WTC11 (cell line): ENCODE measurements around the gene C2CD5. TPM values are rescaled to one million over a fixed set of nuclear protein-coding genes. Genes with fewer than 3 reads are reported as not detected.
A peak's percentile ranks its signal among the peaks of the same experiment; 100 is the strongest.
"Not testable (repeated sequence)": the region's sequence is repeated elsewhere in the genome, so short reads cannot be mapped to it uniquely, and the experiment has no call there.

Source experiments
- ATAC-seq: fragments of 200-7000 bp; cut with Tn5 transposase; 2 replicates; pipeline ENCODE4 v1.10.0; 2021; ENCODE audit warnings: mild to moderate bottlenecking, moderate library complexity
- CTCF ChIA-PET: fragments of 300-600 bp; sonication (Branson Sonifier 250); formaldehyde crosslinking; loops from one replicate; lab custom pipeline; 2021; ENCODE audit warnings: antibody characterized with exemption; lab: Charles Lee
- POLR2A ChIA-PET: fragments of 350-600 bp; sonication (Branson Sonifier 250); formaldehyde crosslinking; loops from one replicate; lab custom pipeline; 2021; ENCODE audit warnings: antibody characterized with exemption; lab: Charles Lee
- DNase-seq: peaks from one replicate; pipeline ENCODE4 v3.0.0; 2021; ENCODE audit warnings: low spot score
- H3K27ac Mint-ChIP-seq: 2 replicates; pipeline ENCODE4 v1.8.0; 2021; ENCODE audit warnings: mixed read lengths
- H3K27me3 Mint-ChIP-seq: 2 replicates; pipeline ENCODE4 v1.8.0; 2021; ENCODE audit warnings: low read depth, mild to moderate bottlenecking, moderate library complexity, mixed read lengths
- H3K36me3 Mint-ChIP-seq: 2 replicates; pipeline ENCODE4 v1.8.0; 2021; ENCODE audit warnings: mixed read lengths
- H3K4me1 Mint-ChIP-seq: 2 replicates; pipeline ENCODE4 v1.8.0; 2022; ENCODE audit warnings: mixed read lengths
- H3K4me3 Mint-ChIP-seq: 2 replicates; pipeline ENCODE4 v1.8.0; 2021; ENCODE audit warnings: mild to moderate bottlenecking, moderate library complexity, mixed read lengths
- H3K9me3 Mint-ChIP-seq: 2 replicates; pipeline ENCODE4 v1.8.0; 2021; ENCODE audit warnings: mixed read lengths
- ATF2 ChIP-seq: sonication (generic); formaldehyde crosslinking; IDR thresholded peaks from 2 replicates; pipeline ENCODE4 v1.8.1; 2022; ENCODE audit warnings: low read depth, missing genetic modification reagents, borderline replicate concordance
- ATF6 ChIP-seq: sonication (generic); formaldehyde crosslinking; IDR thresholded peaks from 2 replicates; pipeline ENCODE4 v1.8.1; 2023; ENCODE audit warnings: mild to moderate bottlenecking, missing genetic modification reagents
- CTCF ChIP-seq: fragments of 200-600 bp; IDR thresholded peaks from 2 replicates; pipeline ENCODE4 v1.8.0; 2022; ENCODE audit warnings: antibody characterized with exemption
- JUN ChIP-seq: sonication (generic); formaldehyde crosslinking; IDR thresholded peaks from 2 replicates; pipeline ENCODE4 v1.8.0; 2023; ENCODE audit warnings: mild to moderate bottlenecking, missing genetic modification reagents
- MAX ChIP-seq: sonication (generic); formaldehyde crosslinking; IDR thresholded peaks from 2 replicates; pipeline ENCODE4 v1.8.0; 2022; ENCODE audit warnings: mild to moderate bottlenecking, missing genetic modification reagents
- NR1H2 ChIP-seq: sonication (generic); formaldehyde crosslinking; IDR thresholded peaks from 2 replicates; pipeline ENCODE4 v1.9.0; 2021; ENCODE audit warnings: mild to moderate bottlenecking, moderate library complexity, missing genetic modification reagents
- RELA ChIP-seq: sonication (generic); formaldehyde crosslinking; IDR thresholded peaks from 2 replicates; pipeline ENCODE4 v1.8.1; 2022; ENCODE audit warnings: missing genetic modification reagents, mild to moderate bottlenecking, borderline replicate concordance
- TEAD1 ChIP-seq: sonication (generic); formaldehyde crosslinking; IDR thresholded peaks from 2 replicates; pipeline ENCODE4 v1.8.0; 2022; ENCODE audit warnings: mild to moderate bottlenecking, missing genetic modification reagents
- ZNF121 ChIP-seq: sonication (generic); formaldehyde crosslinking; IDR thresholded peaks from 2 replicates; pipeline ENCODE4 v1.8.0; 2023; ENCODE audit warnings: missing genetic modification reagents
- total RNA-seq: library from RNA; stranded (reverse); gene quantifications from 3 replicates; pipeline ENCODE4 v1.2.3, GENCODE V29; 2021

The C2CD5 gene
- total RNA-seq, 1 experiment from 2014 or later = 48.1 TPM

- CTCF ChIA-PET = interaction anchor here (0.9 to 1.1 kb wide), 2 partner anchors 12 to 13 kb away, joined by 5 to 6 read pairs; no protein-coding TSS in a partner anchor
- H3K9me3 Mint-ChIP-seq = no peaks in the 10 kb centered on the region
- DNase-seq = no peak
Measured at GRCh38 chr12:22447223-22447622, 97.1 kb downstream of the C2CD5 start.

GRCh38 chr12:22444317-22444665, 100.1 kb downstream of the C2CD5 start:
- H3K27ac Mint-ChIP-seq, DNase-seq, H3K27me3 Mint-ChIP-seq, H3K9me3 Mint-ChIP-seq, ATAC-seq, POLR2A ChIA-PET, H3K4me3 Mint-ChIP-seq, H3K36me3 Mint-ChIP-seq, H3K4me1 Mint-ChIP-seq: not testable (repeated sequence)
- CTCF ChIA-PET = interaction anchor here (1.3 kb wide), 1 partner anchor 109 kb away, joined by 7 read pairs; no protein-coding TSS in a partner anchor

More at GRCh38 chr12:22447223-22447622, 97.1 kb downstream of the C2CD5 start:
- Mint-ChIP-seq H3K27ac (no peak overlapping the region), H3K4me1 (peaks cover 9% of the 10 kb centered on the region), H3K27me3 (no peaks in the 10 kb centered on the region), H3K36me3 (no peaks in the 10 kb centered on the region), H3K4me3 (no peak overlapping the region)
- POLR2A ChIA-PET = no interaction called here
- no peak for TF ChIP-seq RELA (CRISPR knock-in tag)
- no peak for TF ChIP-seq MAX
- no peak for TF ChIP-seq JUN
- TF ChIP-seq TEAD1 = no peak
- TF ChIP-seq NR1H2 (CRISPR knock-in tag) = no peak
- no peak for TF ChIP-seq ATF6 (CRISPR knock-in tag)
- TF ChIP-seq ATF2 (CRISPR knock-in tag) = no peak
- ATAC-seq = no peak

GRCh38 chr12:22443379-22444316, 100.7 kb downstream of the C2CD5 start:
- POLR2A ChIA-PET = interaction anchor here (0.5 kb wide), 1 partner anchor 24 kb away, joined by 4 read pairs; no protein-coding TSS in a partner anchor
- no peaks in the 10 kb centered on the region for H3K9me3 Mint-ChIP-seq

More at GRCh38 chr12:22443379-22444316, 100.7 kb downstream of the C2CD5 start:
- no peaks in the 10 kb centered on the region for H3K27me3 Mint-ChIP-seq
- H3K36me3 Mint-ChIP-seq = no peaks in the 10 kb centered on the region
- DNase-seq (peak; percentile 55), ATAC-seq (peak; percentile 100)
- CTCF ChIA-PET = interaction anchor here (0.6 to 1.3 kb wide), 15 partner anchors 9 to 746 kb away, joined by 3 to 12 read pairs (median 4); partner anchors contain the start of gene CMAS
- no peak overlapping the region; the same call in 1 of the 2 replicates for H3K4me3 Mint-ChIP-seq
- peaks cover 9% of the 10 kb centered on the region for H3K4me1 Mint-ChIP-seq
- no peak overlapping the region for H3K27ac Mint-ChIP-seq
- no peak for TF ChIP-seq ZNF121 (CRISPR knock-in tag)
- peak; percentile 68 for TF ChIP-seq CTCF
